Measurements from ENCODE around the gene ADGRV1. TPM values are rescaled to one million over a fixed set of nuclear protein-coding genes. Genes with fewer than 3 reads are reported as not detected.

Gene ADGRV1
- total RNA-seq, 1 donor = 0.43 TPM

- no peak for DNase-seq (ENCODE audit: low read depth)
Measured at GRCh38 chr5:90985341-90985740, 426.7 kb downstream of the ADGRV1 start.

GRCh38 chr5:90987726-90988125 lies 429.1 kb downstream of the ADGRV1 start:
- TF ChIP-seq CTCF (IDR thresholded peaks at IDR 0.05; ENCODE audit: insufficient read depth, low read depth, low read length) = no peak
- DNase-seq (ENCODE audit: low read depth) = no peak

More at GRCh38 chr5:90985341-90985740, 426.7 kb downstream of the ADGRV1 start:
- no peak overlapping the region for H3K4me3 ChIP-seq (ENCODE audit: low read depth, low read length)
- no peak for TF ChIP-seq CTCF (IDR thresholded peaks at IDR 0.05; ENCODE audit: insufficient read depth, low read depth, low read length)

GRCh38 chr5:90991201-90991600 lies 432.6 kb downstream of the ADGRV1 start:
- TF ChIP-seq CTCF (IDR thresholded peaks at IDR 0.05; ENCODE audit: insufficient read depth, low read depth, low read length) = no peak
- H3K4me3 ChIP-seq (ENCODE audit: low read depth, low read length) = no peak overlapping the region
- DNase-seq (ENCODE audit: low read depth) = no peak

More at GRCh38 chr5:90987726-90988125, 429.1 kb downstream of the ADGRV1 start:
- no peak overlapping the region for H3K4me3 ChIP-seq (ENCODE audit: low read depth, low read length)

GRCh38 chr5:90994796-90995195 lies 436.2 kb downstream of the ADGRV1 start:
- H3K4me3 ChIP-seq (ENCODE audit: low read depth, low read length) = no peak overlapping the region
- DNase-seq (ENCODE audit: low read depth) = no peak
- TF ChIP-seq CTCF (IDR thresholded peaks at IDR 0.05; ENCODE audit: insufficient read depth, low read depth, low read length) = no peak

- no peak for TF ChIP-seq CTCF (IDR thresholded peaks at IDR 0.05; ENCODE audit: insufficient read depth, low read depth, low read length)
- DNase-seq (ENCODE audit: low read depth) = no peak
- H3K4me3 ChIP-seq (ENCODE audit: low read depth, low read length) = no peak overlapping the region
Measured at GRCh38 chr5:90996089-90996488, 437.5 kb downstream of the ADGRV1 start.

- no peak overlapping the region for H3K4me3 ChIP-seq (ENCODE audit: low read depth, low read length)
- no peak for TF ChIP-seq CTCF (IDR thresholded peaks at IDR 0.05; ENCODE audit: insufficient read depth, low read depth, low read length)
- no peak for DNase-seq (ENCODE audit: low read depth)
Measured at GRCh38 chr5:90997082-90997481, 438.5 kb downstream of the ADGRV1 start.

GRCh38 chr5:91000743-91001142 lies 442.1 kb downstream of the ADGRV1 start:
- TF ChIP-seq CTCF (IDR thresholded peaks at IDR 0.05; ENCODE audit: insufficient read depth, low read depth, low read length) = no peak

More at GRCh38 chr5:91000743-91001142, 442.1 kb downstream of the ADGRV1 start:
- H3K4me3 ChIP-seq (ENCODE audit: low read depth, low read length) = no peak overlapping the region
- DNase-seq (ENCODE audit: low read depth) = no peak

Data from fibroblast of villous mesenchyme (primary cell).